B cell (primary cell): Measurements from ENCODE around the gene ZC2HC1B. TPM values are rescaled to one million over a fixed set of nuclear protein-coding genes. Genes with fewer than 3 reads are reported as not detected.

Source experiments
- ATAC-seq: fragments of 200-7000 bp; cut with Tn5 transposase; one replicate; pipeline ENCODE4 v1.10.0; 2021; ENCODE audit warnings: low read depth, mild to moderate bottlenecking, moderate number of reproducible peaks, moderate library complexity
- CTCF ChIA-PET: fragments of 350-600 bp; sonication (Branson Sonifier 250); formaldehyde crosslinking; loops from one replicate; lab custom pipeline; 2021; ENCODE audit warnings: antibody characterized with exemption, inconsistent platforms; lab: Charles Lee
- POLR2A ChIA-PET: fragments of 350-600 bp; sonication (Branson Sonifier 250); formaldehyde crosslinking; loops from one replicate; lab custom pipeline; 2021; ENCODE audit warnings: antibody characterized with exemption; lab: Charles Lee
- DNase-seq: peaks from one replicate; pipeline ENCODE4 v3.0.0; 2013
- H2AFZ ChIP-seq: 2 replicates; pipeline ENCODE4 v1.6.1; 2012; ENCODE audit warnings: mild to moderate bottlenecking, low read depth, low read length; ENCODE audit not compliant: insufficient read depth, poor library complexity, severe bottlenecking
- H3K27ac ChIP-seq, 2 donors: 1 replicate in 1 of 2; 2 replicates in 1 of 2; pipeline ENCODE4 v1.5.1; 2012 to 2013; ENCODE audit warnings: low read length in 2 of 2, mild to moderate bottlenecking in 2 of 2, moderate library complexity in 1 of 2
- H3K27me3 ChIP-seq, 4 experiments: fragments of 200-600 bp in 1 of 4; sonication (generic) in 1 of 4; replicated peaks in 1 of 4; 1 replicate in 2 of 4; 2 replicates in 2 of 4; pipeline versions ENCODE4 v1.6.1 to v1.7.0; 2013 to 2016; ENCODE audit warnings: low read length in 3 of 4, mild to moderate bottlenecking in 2 of 4, mixed read lengths in 1 of 4, moderate library complexity in 1 of 4; ENCODE audit not compliant: insufficient read depth in 4 of 4, control insufficient read depth in 3 of 4; ENCODE audit errors: control extremely low read depth in 1 of 4
- H3K36me3 ChIP-seq, 2 experiments: replicated peaks in 1 of 2; 1 replicate in 1 of 2; 2 replicates in 1 of 2; pipeline versions ENCODE4 v1.6.1 to v1.7.1; 2013; ENCODE audit warnings: low read length in 1 of 2; ENCODE audit not compliant: insufficient read depth in 2 of 2, control insufficient read depth in 1 of 2; ENCODE audit errors: control extremely low read depth in 1 of 2, extremely low read depth in 1 of 2
- H3K4me1 ChIP-seq, 2 donors: fragments of 200-600 bp in 1 of 2; sonication (generic) in 1 of 2; 1 replicate in 1 of 2; 2 replicates in 1 of 2; pipeline versions ENCODE4 v1.5.1 to v1.6.1; 2013 to 2017; ENCODE audit warnings: low read length in 2 of 2; ENCODE audit not compliant: control insufficient read depth in 2 of 2, insufficient read depth in 2 of 2
- H3K4me2 ChIP-seq: replicated peaks from 2 replicates; pipeline ENCODE3; 2012; ENCODE audit warnings: mild to moderate bottlenecking, low read depth, low read length; ENCODE audit not compliant: poor library complexity, severe bottlenecking
- H3K4me3 ChIP-seq, 5 experiments: fragments of 200-600 bp in 1 of 5; sonication (generic) in 1 of 5; 1 replicate in 3 of 5; 2 replicates in 2 of 5; pipeline versions ENCODE4 v1.5.1 to v1.7.0; 2011 to 2016; ENCODE audit warnings: low read length in 4 of 5, mild to moderate bottlenecking in 4 of 5, low read depth in 2 of 5, control low read depth in 1 of 5, moderate library complexity in 1 of 5; ENCODE audit not compliant: insufficient read depth in 1 of 5; ENCODE audit errors: control extremely low read depth in 1 of 5, extremely low read depth in 1 of 5
- H3K79me2 ChIP-seq: fragments of 200-600 bp; sonication (generic); one replicate; pipeline ENCODE4 v1.6.0; 2016; ENCODE audit warnings: low read length; ENCODE audit not compliant: control insufficient read depth, insufficient read depth
- H3K9ac ChIP-seq: fragments of 200-600 bp; sonication (generic); 2 replicates; pipeline ENCODE4 v1.6.1; 2017; ENCODE audit warnings: mild to moderate bottlenecking, low read length, moderate library complexity
- H3K9me3 ChIP-seq, 3 donors: one replicate each; pipeline versions ENCODE4 v1.6.1 to v1.7.1; 2013; ENCODE audit warnings: low read length in 2 of 3; ENCODE audit not compliant: control insufficient read depth in 2 of 3, insufficient read depth in 1 of 3; ENCODE audit errors: control extremely low read depth in 1 of 3
- H4K20me1 ChIP-seq: 2 replicates; pipeline ENCODE4 v1.6.0; 2012; ENCODE audit warnings: mild to moderate bottlenecking, low read length; ENCODE audit not compliant: insufficient read depth, control insufficient read depth, poor library complexity, severe bottlenecking
- H3K27ac Mint-ChIP-seq: one replicate; pipeline ENCODE4 v1.8.0; 2021; ENCODE audit warnings: mixed read lengths
- H3K27me3 Mint-ChIP-seq: one replicate; pipeline ENCODE4 v1.8.0; 2021; ENCODE audit warnings: mixed read lengths
- H3K4me1 Mint-ChIP-seq: one replicate; pipeline ENCODE4 v1.8.0; 2021; ENCODE audit warnings: mixed read lengths
- H3K4me3 Mint-ChIP-seq: one replicate; pipeline ENCODE4 v1.8.0; 2021; ENCODE audit warnings: mixed read lengths
- H3K9me3 Mint-ChIP-seq: one replicate; pipeline ENCODE4 v1.8.0; 2022; ENCODE audit warnings: mixed read lengths; ENCODE audit not compliant: insufficient read depth
- EZH2 ChIP-seq: IDR thresholded peaks from 2 replicates; pipeline ENCODE4 v1.6.1; 2012; ENCODE audit warnings: borderline replicate concordance, low read depth, mild to moderate bottlenecking, moderate library complexity, low read length; ENCODE audit not compliant: insufficient read depth, poor library complexity, severe bottlenecking
- WGBS: methylation state at CpG from one replicate; pipeline ENCODE4 v1.1.5; 2013; ENCODE audit warnings: missing lambda C conversion rate; ENCODE audit not compliant: insufficient coverage; 5-methylcytosine and 5-hydroxymethylcytosine counted together
- intact Hi-C: fragments of 100-400 bp; cut with micrococcal nuclease; formaldehyde crosslinking; loops from one replicate; pipeline ENCODE4 v1.10.0; 2022
- polyA plus RNA-seq: library from polyadenylated mRNA; depleted of rRNA; stranded (reverse); fragments of >200 nt; gene quantifications from 2 replicates; pipeline ENCODE4 v1.2.3, GENCODE V29; 2012
- total RNA-seq, 2 donors: library from RNA; stranded (reverse); fragments of 120-200 nt in 1 of 2; gene quantifications; 1 replicate in 1 of 2; 2 replicates in 1 of 2; pipeline versions ENCODE4 v1.2.3 to v1.2.4, GENCODE V29; 2013 to 2022
- TF ChIP-seq, protein P1 (sequence below): fragments of 200-600 bp; IDR thresholded peaks from one replicate; pipeline ENCODE4 v1.8.0; 2022; ENCODE audit warnings: antibody characterized with exemption, mild to moderate bottlenecking

Gene ZC2HC1B
- total and polyA plus RNA-seq, 2 donors (not counting 1 experiment from before 2014, with no cell fraction given) = 0.51 to 0.84 TPM

GRCh38 chr6:143902827-143903226 lies 38.6 kb downstream of the ZC2HC1B start:
- no peak overlapping the region for H3K4me3 ChIP-seq
- Mint-ChIP-seq H3K4me3 (no peak overlapping the region), H3K27ac (no peak overlapping the region), H3K4me1 (no peaks in the 10 kb centered on the region), H3K27me3 (no peaks in the 10 kb centered on the region), H3K9me3 (no peaks in the 10 kb centered on the region)
- no peak for ATAC-seq
- H3K27ac ChIP-seq = no peak overlapping the region
- H3K27me3 ChIP-seq = no peaks in the 10 kb centered on the region
- no peak for DNase-seq
- H2AFZ ChIP-seq = no peak overlapping the region
- ChIA-PET CTCF (interaction anchor here (0.6 kb wide), 1 partner anchor 1984 kb away, joined by 5 read pairs; no protein-coding TSS in a partner anchor), POLR2A (no interaction called here)
- peaks cover 1 to 2% of the 10 kb centered on the region in 2 experiments for H3K36me3 ChIP-seq
- H3K9ac ChIP-seq = no peak overlapping the region
- no peaks in the 10 kb centered on the region for H3K4me1 ChIP-seq
- intact Hi-C loops = no loop called here
- H3K4me2 ChIP-seq = no peak overlapping the region
- H3K9me3 ChIP-seq = no peaks in the 10 kb centered on the region
- TF ChIP-seq, protein P1, sequence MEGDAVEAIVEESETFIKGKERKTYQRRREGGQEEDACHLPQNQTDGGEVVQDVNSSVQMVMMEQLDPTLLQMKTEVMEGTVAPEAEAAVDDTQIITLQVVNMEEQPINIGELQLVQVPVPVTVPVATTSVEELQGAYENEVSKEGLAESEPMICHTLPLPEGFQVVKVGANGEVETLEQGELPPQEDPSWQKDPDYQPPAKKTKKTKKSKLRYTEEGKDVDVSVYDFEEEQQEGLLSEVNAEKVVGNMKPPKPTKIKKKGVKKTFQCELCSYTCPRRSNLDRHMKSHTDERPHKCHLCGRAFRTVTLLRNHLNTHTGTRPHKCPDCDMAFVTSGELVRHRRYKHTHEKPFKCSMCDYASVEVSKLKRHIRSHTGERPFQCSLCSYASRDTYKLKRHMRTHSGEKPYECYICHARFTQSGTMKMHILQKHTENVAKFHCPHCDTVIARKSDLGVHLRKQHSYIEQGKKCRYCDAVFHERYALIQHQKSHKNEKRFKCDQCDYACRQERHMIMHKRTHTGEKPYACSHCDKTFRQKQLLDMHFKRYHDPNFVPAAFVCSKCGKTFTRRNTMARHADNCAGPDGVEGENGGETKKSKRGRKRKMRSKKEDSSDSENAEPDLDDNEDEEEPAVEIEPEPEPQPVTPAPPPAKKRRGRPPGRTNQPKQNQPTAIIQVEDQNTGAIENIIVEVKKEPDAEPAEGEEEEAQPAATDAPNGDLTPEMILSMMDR = no peak
- TF ChIP-seq EZH2 = no peak
- H4K20me1 ChIP-seq = no peaks in the 10 kb centered on the region
- H3K79me2 ChIP-seq = no peaks in the 10 kb centered on the region
- WGBS = 86% methylated on average over 2 of the region's 2 CpGs

DNA sequence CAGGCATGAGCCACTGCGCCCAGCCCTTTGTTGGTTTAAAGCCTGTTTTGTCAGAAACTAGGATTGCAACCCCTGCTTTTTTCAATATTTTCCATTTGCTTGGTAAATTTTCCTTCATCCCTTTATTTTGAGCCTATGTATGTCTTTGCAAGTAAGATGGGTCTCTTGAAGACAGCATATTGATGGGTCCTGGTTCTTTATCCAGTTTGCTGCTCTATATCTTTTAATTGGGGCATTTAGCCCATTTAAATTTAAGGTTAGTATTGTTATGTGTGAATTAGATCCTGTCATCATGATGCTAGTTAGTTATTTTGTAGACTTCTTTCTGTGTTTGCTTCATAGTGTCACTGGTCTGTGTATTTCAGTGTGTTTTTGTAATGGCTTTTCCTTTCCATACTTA lies 46.8 kb downstream of the ZC2HC1B start:
- H3K9ac ChIP-seq = no peak overlapping the region
- H3K36me3 ChIP-seq = no peaks in the 10 kb centered on the region
- no peak for ATAC-seq
- no peak overlapping the region for H3K27ac Mint-ChIP-seq
- intact Hi-C loops = no loop called here
- ChIA-PET POLR2A (no interaction called here), CTCF (no interaction called here)
- WGBS = no CpG with 5 or more reads among the region's 1 CpG
- peaks cover 2 to 19% (median 19%) of the 10 kb centered on the region in 3 donors for H3K9me3 ChIP-seq
- H3K79me2 ChIP-seq = no peaks in the 10 kb centered on the region
- H3K27ac ChIP-seq = no peak overlapping the region
- DNase-seq = no peak
- no peak overlapping the region for H3K4me3 Mint-ChIP-seq
- H3K27me3 ChIP-seq = no peaks in the 10 kb centered on the region
- H3K4me1 Mint-ChIP-seq = no peaks in the 10 kb centered on the region
- no peaks in the 10 kb centered on the region for H3K27me3 Mint-ChIP-seq
- H3K4me1 ChIP-seq = no peaks in the 10 kb centered on the region
- TF ChIP-seq EZH2 = no peak
- TF ChIP-seq, protein P1 = no peak
- no peak overlapping the region for H3K4me3 ChIP-seq
- H3K9me3 Mint-ChIP-seq = peaks cover 8% of the 10 kb centered on the region
- no peak overlapping the region for H2AFZ ChIP-seq
- no peak overlapping the region for H3K4me2 ChIP-seq
- no peaks in the 10 kb centered on the region for H4K20me1 ChIP-seq
